ENCODE results near the gene MYO18A.

DNA sequence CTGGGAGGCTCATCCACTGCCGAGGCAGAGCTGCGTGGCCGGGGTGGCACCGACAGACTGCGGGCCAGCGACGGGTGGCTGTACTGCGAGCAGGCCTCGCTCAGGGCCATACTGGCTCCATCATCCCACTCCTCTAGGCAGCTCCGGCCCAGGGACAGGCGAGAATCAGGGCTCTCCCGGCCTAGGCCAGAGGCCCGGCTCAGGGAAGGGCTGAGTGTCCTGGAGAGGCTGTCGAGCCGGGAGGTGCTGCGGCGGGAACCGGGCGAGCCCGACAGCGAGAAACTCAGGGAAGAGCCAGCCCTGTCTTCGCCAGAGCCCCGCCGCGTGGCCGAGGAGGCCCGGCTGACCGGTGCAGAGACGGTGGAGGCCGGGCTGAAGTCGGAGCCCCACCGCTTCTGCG lies 99.9 kb downstream of the MYO18A start:
- TF ChIP-seq POLR2AphosphoS5 (IDR thresholded peaks at IDR 0.05): no peak
- TF ChIP-seq, protein P1, sequence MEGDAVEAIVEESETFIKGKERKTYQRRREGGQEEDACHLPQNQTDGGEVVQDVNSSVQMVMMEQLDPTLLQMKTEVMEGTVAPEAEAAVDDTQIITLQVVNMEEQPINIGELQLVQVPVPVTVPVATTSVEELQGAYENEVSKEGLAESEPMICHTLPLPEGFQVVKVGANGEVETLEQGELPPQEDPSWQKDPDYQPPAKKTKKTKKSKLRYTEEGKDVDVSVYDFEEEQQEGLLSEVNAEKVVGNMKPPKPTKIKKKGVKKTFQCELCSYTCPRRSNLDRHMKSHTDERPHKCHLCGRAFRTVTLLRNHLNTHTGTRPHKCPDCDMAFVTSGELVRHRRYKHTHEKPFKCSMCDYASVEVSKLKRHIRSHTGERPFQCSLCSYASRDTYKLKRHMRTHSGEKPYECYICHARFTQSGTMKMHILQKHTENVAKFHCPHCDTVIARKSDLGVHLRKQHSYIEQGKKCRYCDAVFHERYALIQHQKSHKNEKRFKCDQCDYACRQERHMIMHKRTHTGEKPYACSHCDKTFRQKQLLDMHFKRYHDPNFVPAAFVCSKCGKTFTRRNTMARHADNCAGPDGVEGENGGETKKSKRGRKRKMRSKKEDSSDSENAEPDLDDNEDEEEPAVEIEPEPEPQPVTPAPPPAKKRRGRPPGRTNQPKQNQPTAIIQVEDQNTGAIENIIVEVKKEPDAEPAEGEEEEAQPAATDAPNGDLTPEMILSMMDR (IDR thresholded peaks at IDR 0.05): no peak
- no peak for TF ChIP-seq POLR2A (IDR thresholded peaks at IDR 0.05)

All from breast epithelium (tissue), 3 donors.